ENCODE measurements around the gene XAB2.

Gene XAB2

DNA sequence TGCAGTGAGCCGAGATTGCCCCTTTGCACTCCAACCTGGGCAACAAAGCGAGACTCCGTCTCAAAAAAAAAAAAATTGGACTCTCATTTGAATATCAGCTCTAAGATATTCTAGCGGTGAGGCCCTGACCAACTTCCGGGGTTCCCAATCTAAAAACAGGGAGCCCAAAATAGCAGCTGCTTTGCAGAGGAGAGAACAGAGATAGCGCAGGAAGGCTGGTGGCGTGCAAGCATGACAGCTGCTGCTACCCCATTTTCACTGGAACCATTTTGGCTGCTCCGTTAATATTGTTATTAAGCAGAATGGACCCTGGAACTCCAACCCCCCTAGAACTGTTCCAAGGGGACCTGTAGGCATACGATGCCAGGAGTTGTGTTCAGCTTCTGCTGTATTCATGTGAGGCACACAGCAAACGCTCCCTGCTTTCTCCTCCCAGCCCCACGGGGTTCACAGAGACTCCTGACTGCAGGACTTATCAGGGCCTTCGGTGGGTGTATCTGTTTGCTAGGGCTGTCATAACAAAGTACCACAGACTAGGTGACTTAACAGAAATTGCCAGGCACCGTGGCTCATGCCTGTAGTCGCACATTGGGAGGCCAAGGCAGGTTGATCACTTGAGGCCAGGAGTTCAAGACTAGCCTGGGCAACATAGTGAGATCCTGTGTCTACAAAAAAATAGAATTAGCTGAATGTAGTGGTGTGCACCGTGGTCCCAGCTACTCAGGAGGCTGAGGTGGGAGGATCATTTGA, 19.1 kb upstream of the XAB2 start:
- no peak for DNase-seq (ENCODE audit: low read depth in 2 of 2)

DNA sequence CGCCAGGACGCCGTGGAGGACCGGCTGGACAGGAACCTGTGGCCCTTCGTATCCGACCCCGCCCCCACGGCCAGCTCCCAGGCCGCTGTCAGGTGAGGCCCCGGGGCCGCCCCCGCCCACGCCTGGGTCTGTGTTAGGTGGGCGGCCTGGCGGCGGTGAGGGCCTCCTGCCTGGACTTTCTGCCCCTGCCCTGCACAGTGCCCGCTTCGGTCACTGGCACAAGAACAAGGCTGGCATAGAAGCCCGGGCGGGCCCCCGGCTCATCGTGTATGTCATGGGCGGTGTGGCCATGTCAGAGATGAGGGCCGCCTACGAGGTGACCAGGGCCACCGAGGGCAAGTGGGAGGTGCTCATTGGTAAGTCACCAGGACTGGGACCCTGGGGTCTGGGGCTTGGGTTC, 17.8 kb upstream of the XAB2 start:
- no peak for DNase-seq (ENCODE audit: low read depth in 2 of 2)

DNA sequence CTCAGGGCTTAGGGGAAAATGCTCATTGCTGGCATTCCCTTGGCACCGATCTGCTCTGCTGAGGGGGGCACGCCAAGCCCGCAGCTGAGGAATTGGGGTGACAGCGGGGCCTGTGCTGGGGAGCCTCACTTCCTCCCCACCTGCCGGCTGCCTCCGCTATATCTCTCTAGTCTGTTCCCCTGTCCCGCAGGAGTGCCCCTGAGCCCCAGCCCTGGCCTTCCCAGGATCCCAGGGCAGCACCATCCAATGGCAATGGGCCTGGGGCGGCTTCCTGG, 17.0 kb upstream of the XAB2 start:
- DNase-seq (ENCODE audit: low read depth in 2 of 2): no peak

DNA sequence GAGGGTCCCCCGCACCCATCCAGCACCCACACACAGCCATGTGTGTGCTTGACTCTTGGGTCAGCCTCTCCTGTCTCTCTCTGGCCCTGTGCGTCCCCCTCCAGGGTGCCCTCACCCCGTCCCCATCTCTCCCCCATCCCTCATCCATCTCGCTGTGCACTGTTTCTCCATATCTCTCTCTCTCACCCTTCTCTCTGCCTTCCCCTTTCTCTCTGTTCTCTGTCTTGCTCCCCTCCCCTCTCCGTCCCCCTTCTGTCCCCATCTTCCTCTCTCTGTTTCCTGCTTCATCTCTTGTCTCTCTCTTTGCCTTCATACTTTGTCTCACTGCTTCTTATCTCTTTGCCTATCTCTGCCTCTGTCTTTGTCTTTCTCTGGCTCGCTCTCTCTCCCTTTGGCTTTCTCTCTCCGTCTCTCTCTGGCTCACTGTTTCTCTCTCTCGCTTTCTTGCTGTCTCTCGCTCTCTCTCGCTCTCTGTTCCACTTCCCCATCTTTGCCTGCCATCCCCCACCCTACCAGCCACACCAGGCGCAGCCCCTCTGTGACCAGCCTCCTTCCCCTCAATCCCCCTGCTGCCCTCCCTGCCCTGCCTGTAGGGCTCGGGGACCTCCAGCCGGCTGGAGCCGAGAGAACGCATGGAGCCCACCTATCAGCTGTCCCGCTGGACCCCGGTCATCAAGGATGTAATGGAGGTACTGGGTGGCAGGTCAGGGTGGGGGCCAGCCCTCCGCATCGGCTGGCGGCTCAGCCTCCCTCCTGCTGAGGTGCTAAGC, 16.5 kb upstream of the XAB2 start:
- DNase-seq (ENCODE audit: low read depth in 2 of 2): no peak

DNA sequence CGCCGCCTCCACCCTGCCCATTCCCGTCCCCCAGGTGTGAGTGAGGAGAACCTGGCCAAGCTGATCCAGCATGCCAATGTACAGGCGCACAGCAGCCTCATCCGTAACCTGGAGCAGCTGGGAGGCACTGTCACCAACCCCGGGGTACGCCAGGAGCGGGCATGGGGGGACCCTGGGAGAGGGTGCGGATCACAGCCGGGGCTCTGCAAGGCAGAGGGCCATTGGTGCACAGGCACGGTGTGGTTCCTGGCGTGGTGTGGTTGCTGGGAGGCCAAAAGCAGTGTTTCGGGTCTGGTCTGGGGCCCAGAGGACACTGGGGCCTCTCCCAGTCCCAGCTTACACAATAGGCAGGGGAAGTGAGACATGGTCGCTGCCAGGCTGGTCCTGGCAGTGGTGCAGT, 15.8 kb upstream of the XAB2 start:
- no peak for DNase-seq (ENCODE audit: low read depth in 2 of 2)

DNA sequence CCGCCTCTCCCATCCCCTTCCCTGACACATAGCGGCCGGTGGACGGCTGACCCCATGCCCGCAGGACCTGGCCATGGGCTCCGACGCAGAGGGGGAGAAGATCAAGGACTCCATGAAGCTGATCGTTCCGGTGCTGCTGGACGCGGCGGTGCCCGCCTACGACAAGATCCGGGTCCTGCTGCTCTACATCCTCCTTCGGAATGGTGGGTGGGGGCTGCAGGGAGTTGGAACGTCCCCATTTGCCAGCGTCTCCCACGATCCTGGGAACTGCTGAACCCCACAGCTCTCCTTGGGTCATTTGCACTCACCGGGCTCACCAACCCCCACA, 15.2 kb upstream of the XAB2 start:
- DNase-seq (ENCODE audit: low read depth in 2 of 2): no peak

DNA sequence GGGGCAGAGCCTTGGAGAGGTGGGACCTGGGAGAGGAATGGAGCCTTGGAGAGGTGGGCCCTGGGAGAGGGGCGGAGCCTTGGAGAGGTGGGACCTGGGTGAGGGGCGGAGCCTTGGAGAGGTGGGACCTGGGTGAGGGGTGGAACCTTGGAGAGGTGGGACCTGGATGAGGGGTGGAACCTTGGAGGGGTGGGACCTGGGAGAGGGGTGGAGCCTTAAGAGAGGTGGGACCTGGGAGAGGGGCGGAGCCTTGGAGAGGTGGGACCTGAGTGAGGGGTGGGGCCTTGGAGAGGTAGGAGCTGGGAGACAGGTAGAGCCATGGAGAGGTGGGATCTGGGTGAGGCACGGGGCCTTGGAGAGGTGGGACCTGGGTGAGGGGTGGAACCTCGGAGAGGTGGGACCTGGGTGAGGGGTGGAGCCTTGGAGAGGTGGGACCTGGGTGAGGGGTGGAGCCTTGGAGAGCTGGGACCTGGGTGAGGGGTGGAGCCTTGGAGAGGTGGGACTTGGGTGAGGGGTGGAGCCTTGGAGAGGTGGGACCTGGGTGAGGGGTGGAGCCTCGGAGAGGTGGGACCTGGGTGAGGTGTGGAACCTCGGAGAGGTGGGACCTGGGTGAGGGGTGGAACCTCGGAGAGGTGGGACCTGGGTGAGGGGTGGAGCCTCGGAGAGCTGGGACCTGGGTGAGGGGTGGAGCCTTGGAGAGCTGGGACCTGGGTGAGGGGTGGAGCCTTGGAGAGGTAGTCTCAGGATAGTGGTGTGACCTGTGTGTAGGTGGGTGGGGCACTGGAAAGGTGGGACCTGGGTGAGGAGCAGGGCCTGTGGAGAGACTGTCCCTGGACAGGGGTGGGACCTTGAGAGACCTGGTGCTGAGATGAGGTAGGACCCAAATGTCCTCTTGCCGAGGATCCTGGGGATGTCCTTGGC, 14.5 kb upstream of the XAB2 start:
- peak in 1 of 2 donors; percentile 27 for DNase-seq (ENCODE audit: low read depth in 2 of 2)

DNA sequence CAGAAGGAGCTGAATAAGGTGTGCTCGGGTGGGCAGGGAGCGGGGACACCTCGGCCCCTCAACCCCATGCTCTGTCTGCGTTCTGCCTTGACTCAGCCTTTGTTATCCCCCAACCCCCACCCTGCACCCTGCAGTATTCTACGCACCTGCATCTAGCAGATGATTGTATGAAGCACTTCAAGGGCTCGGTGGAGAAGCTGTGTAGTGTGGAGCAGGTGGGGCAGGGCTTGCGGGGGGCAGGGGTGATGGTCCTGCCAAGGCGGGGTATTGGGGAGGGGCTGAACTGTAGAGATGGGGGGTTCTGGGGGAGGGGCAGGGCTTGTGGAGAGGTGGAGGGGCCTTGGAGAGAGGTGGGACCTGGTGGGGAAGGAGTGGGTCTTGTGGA, 13.7 kb upstream of the XAB2 start:
- DNase-seq (ENCODE audit: low read depth in 2 of 2): no peak

DNA sequence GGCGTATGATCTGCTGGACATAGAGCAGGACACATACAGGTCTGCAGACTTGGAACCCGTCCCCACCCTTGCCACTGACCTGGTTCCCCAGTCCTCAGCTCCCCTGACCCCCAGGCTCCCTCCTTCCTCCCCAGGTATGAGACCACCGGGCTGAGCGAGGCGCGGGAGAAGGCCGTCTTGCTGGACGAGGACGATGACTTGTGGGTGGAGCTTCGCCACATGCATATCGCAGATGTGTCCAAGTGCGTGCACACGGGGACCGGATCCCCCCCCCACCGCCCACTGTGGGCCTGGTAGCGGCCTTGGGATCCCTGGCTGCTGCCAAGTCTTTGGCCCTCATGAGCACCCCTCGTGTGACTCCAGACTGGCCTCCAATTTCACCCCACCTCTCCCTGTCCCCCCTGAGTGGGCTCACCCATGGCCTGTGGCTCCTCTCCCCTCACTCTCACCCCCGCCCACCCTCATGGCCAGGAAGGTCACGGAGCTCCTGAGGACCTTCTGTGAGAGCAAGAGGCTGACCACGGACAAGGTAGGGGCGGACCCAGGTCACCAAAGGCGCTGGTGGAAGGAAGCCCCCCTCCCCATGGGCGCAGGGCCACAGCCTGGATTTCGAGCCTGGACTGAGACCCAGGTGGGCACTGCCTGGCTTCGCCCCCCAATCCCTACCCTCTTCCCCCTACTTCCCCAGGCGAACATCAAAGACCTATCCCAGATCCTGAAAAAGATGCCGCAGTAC, 13.1 kb upstream of the XAB2 start:
- DNase-seq (ENCODE audit: low read depth in 2 of 2): no peak

DNA sequence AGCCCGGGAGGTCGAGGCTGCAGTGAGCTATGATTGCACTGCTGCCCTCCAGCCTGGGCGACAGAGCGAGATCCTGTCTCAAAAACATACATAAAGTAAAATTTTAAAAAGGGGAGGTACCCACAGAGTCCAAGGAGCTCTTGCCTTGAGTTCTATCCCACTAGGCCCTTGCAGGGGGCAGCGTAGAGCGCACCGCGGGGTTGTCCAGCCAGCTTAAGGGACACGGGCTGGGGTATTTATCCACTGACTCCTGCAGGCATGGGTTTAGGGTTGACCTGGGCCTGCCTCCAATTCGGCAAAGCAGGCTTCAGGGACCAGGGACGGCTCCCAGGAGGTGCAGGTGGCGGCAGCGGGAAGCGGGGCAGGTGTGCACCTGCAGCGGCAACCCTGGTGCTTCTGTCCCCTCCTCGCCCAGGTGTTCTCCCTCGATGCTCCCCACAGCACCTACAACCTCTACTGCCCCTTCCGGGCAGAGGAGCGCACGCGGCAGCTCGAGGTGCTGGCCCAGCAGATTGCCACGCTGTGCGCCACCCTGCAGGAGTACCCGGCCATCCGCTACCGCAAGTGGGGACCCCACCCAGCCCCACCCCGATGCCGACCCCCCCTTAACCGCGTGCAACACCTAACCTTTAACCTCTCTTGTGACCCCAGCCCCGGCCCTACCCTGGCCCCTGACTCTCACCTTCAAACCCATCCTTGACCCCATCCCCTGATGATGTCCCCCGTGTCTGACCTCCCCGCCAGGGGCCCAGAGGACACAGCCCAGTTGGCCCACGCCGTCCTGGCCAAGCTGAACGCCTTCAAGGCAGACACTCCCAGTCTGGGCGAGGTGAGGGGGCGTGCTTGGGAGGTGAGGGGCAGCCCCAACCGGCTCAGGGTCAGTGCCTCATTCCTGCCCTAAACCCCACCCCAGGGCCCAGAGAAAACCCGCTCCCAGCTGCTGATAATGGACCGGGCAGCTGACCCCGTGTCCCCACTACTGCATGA, 12.2 kb upstream of the XAB2 start:
- DNase-seq (ENCODE audit: low read depth in 2 of 2): no peak

DNA sequence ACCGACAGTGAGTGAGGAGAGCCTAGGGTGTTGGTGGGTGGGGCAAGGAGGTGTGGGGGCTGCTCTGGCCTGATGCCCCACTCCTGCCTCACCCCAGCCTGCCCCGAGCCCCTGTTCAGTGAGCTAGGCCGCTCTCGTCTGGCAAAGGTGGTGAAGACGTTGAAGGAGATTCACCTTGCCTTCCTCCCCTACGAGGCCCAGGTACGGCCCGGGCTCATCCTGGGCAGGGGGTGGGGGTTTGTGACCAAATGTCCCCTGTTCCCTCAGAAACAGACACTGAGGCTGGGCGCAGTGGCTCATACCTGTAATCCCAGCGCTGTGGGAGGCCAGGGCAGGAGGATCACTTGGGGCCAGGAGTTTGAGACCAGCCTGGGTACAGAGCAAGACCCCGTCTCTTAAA, 11.5 kb upstream of the XAB2 start:
- DNase-seq (ENCODE audit: low read depth in 2 of 2): no peak

DNA sequence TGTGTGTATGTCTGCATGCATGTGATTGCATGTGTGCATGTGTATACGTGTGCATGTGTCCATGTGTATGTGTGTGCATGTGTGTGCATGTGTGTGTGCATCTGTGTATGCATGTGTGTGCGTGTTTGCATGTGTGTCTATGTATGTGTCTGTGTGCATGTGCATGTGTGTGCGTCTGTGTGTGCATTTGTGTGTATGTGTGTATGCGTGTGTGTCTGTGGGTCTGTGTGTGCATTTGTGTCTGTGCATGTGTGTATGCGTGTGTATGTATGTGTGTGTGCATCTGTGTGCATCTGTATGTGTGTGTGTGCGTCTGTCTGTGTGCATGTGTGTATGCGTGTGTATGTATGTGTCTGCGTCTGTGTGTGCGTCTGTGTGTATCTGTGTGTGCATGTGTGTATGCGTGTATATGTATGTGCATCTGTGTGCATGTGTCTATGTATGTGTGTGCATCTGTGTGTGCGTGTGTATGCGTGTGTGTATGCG, 10.6 kb upstream of the XAB2 start:
- no peak for DNase-seq (ENCODE audit: low read depth in 2 of 2)

DNA sequence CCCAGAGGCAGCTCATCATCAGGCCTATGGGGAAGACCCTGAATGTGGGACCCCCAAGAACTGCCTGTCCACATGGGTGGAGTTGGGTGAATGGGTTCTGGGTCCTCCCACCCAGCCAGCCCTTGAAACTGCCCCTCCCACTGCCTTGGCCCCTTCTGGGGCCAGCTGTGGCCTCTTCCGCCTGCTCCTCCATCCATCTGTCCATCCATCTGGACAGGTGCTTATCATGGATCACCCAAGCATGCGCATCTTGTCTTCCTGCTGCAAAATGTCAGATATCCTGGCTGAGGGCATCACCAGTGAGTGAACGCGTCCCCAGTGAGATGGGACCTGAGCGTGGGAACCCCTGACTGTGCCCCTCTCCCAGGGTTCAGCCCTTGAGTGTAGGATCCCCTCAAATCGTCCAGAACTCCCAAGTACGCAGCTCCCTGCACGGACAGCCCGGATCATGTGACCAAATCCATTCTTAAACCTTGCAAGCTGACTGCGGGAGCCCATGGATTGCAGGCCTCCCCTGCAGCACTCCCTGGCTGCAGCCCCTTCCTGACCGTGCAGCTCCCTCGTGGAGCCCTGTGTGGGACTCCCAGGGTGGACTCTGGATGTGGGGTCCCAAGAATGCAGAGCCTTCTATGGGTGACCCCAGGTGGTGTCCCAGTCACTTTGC, 9.6 kb upstream of the XAB2 start:
- no peak for DNase-seq (ENCODE audit: low read depth in 2 of 2)

DNA sequence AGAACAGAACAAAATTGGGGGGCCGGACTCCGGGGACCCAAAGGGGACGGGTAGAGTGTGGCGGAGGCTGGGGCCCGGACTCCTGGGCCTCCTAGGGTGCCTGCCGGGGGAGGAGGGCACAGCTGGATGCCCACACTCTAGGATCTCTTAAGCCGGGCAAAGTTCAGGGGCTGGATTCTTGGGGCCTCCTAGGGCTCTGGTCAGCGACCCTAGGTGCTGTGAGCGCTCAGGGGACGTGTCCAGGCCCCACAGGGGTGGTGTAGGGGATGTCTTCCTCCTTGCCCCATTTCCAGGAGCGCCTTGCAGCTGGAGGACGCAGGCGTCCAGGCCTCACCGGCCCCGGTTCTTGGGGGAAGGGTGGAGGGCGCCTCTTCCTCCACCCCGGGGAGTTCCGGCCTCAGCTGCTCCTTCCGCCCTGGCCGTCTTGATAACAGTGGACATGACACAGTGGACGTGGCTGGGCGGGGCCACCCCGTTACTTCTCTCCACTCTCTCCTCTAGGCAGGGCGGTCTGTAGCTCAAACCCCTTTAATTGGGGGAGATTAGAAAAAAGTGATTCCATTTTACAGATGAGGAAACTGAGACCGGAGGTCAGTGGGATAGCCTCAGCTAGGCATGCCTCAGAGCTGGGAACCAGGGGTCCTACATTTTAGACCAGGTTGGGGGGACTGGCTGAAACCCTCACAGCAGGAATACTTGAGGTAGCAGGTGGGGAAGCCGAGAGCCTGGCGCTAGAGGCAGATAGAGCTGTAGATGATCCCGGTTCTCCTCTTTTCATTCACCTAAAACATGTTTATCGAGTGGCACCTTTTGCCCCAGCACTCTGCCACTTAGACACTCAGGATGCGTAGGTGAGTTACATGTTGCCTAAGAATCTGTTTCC, 8.3 kb upstream of the XAB2 start:
- DNase-seq (ENCODE audit: low read depth in 2 of 2): no peak

DNA sequence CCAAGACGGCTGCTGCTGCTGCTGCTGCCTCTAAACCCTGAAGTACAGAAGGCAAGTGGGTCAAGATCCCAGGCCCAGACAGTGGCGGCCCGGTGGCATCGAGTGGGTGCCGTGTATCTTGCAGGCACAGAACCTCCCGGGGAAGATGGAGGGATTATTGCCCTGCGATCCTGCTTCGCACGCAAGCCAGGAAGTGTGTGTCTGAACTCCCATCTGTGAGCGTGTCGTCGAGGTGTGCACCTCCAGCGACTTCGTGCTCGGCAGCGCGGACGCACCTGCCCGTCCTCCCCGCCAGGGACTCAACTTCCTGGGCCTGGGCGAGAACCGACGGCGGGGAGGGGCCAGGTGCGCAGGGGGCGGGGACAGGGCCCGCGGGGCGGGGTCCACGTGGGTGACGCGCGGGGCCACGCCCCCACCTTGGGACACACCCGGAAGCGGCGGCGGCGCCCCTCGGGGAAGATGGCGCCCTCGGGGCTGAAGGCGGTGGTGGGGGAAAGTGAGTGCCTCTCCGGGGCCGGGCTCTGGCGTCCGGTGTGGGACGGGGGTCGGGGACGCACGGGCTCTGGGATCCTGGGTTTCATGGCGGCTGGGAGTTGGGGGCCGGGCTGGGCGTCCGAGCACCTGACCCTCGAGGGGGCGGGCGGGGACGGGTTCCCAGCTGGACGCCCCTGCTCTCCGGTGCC, 7.5 kb upstream of the XAB2 start, which contains the start of gene STXBP2:
STXBP2 (plus strand) TSS at position 420 of the 683 bp plus-strand sequence; CDS start at position 460, 40 bp downstream.
- peak; percentile 84 to 90 for DNase-seq (ENCODE audit: low read depth in 2 of 2)

DNA sequence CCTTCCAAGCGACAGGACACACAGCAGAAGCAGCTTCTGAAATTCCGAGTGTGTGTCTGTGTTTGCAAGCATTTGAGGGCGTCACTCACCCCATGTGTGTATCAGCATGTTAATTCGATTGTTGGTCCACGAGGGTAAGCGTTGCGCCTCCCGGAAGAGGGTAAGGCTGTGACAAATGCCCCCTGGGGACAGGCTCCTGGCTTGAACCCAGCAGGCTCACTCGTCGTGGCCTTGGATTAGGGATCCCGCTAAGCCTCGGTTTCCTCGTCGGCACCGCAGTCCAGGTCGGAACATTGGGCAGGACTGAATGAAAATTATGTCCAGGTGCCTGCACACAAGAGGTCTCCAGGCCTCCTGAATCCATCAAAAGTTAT, 7.0 kb upstream of the XAB2 start:
- no peak for DNase-seq (ENCODE audit: low read depth in 2 of 2)

DNA sequence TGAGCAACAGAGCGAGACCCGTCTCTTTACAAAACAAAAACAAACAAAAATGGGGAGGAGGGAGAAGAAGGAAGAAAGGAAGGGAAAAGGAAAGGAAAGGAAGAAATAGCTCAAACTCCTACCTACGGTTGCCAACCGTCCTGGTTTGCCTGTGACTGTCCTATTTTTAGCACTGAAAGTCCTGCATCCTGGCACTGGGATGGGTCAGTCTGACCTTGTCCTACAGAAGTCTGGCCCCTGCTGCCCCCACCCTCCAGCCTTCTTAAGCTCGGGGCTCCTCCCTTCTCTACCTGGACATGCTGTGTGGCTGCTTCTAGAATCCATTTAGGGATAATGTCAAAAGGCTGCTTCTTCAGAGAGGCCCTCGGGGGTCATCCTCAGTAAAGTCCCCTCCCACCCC, 6.3 kb upstream of the XAB2 start:
- no peak for DNase-seq (ENCODE audit: low read depth in 2 of 2)

DNA sequence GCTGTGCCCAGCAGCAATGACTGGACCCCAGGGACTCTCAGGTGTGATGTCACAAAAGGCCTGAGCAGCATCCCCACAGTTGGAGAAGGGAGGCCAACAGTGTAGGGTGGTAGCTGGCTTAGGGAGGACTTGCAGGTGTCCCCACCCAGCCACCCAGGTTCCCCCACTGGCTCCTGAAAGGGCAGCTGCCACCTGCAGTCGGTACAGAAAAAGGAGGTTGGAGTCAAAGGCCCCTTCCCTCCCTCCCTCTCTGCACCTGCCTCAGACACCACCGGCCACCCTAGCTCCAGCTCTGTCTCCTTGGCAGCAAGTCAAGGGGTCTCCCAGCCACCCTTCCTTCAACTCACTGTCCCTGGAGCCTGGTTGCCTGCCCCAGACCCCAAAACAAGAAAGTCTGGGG, 4.4 kb upstream of the XAB2 start, which contains the start of gene PCP2:
PCP2 (minus strand) TSS at position 22 of the 400 bp plus-strand sequence. CDS start 262 bp downstream, outside the sequence.
- no peak for DNase-seq (ENCODE audit: low read depth in 2 of 2)
